Bronchial epithelial cell (primary cell): ENCODE data around the gene OPRD1. TPM values are rescaled to one million over a fixed set of nuclear protein-coding genes. Genes with fewer than 3 reads are reported as not detected.

Source experiments
- DNase-seq: peaks from one replicate; pipeline ENCODE4 v3.0.0-alpha.2; 2010; ENCODE audit warnings: low read depth
- FAIRE-seq: peaks from 2 replicates; lab custom pipeline; 2011; peaks lifted over from hg19 to GRCh38; lab: Jason Lieb, UNC
- H3K27me3 ChIP-seq: 2 replicates; pipeline ENCODE4 v1.5.1; 2011; ENCODE audit warnings: low read length; ENCODE audit not compliant: control insufficient read depth, insufficient read depth
- H3K36me3 ChIP-seq: 2 replicates; pipeline ENCODE4 v1.5.1; 2011; ENCODE audit warnings: low read length; ENCODE audit not compliant: control insufficient read depth, insufficient read depth
- H3K4me3 ChIP-seq: 2 replicates; pipeline ENCODE4 v1.5.1; 2011; ENCODE audit warnings: mild to moderate bottlenecking, low read depth, low read length, control low read depth
- total RNA-seq: library from RNA; depleted of rRNA; stranded (reverse); fragments of >200 nt; gene quantifications from 2 replicates; pipeline ENCODE4 v1.2.1, GENCODE V29; 2014
- TF ChIP-seq, protein P1 (sequence below): IDR thresholded peaks from 2 replicates; pipeline ENCODE4 v1.5.1; 2011; ENCODE audit warnings: mild to moderate bottlenecking, moderate library complexity, low read length, control low read depth, inconsistent platforms; ENCODE audit not compliant: insufficient read depth, severe bottlenecking

OPRD1 gene
- total RNA-seq, 1 donor from 2014 or later: under 0.01 TPM

DNA sequence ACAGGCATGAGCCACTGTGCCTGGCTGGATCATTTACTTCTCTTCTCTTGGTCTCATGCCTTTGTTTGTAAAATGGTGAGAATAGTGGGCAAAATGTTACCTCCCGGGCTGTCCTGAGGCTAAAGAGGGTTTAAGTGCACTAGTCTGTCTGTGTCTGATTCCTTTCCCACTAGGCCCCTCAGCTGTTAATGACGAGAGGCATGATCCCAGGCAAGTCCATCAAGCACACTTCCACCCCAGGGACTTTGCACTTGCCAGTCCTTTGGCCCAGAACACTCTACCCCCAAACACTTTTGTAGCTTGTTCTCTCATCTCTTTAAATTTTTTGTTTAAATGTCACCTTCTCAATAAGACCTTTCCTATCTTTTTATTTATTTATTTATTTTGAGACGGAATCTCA lies 88.6 kb downstream of the OPRD1 start:
- TF ChIP-seq, protein P1, sequence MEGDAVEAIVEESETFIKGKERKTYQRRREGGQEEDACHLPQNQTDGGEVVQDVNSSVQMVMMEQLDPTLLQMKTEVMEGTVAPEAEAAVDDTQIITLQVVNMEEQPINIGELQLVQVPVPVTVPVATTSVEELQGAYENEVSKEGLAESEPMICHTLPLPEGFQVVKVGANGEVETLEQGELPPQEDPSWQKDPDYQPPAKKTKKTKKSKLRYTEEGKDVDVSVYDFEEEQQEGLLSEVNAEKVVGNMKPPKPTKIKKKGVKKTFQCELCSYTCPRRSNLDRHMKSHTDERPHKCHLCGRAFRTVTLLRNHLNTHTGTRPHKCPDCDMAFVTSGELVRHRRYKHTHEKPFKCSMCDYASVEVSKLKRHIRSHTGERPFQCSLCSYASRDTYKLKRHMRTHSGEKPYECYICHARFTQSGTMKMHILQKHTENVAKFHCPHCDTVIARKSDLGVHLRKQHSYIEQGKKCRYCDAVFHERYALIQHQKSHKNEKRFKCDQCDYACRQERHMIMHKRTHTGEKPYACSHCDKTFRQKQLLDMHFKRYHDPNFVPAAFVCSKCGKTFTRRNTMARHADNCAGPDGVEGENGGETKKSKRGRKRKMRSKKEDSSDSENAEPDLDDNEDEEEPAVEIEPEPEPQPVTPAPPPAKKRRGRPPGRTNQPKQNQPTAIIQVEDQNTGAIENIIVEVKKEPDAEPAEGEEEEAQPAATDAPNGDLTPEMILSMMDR: no peak
- FAIRE-seq: no peak
- no peaks in the 10 kb centered on the region for H3K27me3 ChIP-seq
- no peak for DNase-seq
- no peak overlapping the region for H3K4me3 ChIP-seq
- peaks cover 1% of the 10 kb centered on the region for H3K36me3 ChIP-seq

DNA sequence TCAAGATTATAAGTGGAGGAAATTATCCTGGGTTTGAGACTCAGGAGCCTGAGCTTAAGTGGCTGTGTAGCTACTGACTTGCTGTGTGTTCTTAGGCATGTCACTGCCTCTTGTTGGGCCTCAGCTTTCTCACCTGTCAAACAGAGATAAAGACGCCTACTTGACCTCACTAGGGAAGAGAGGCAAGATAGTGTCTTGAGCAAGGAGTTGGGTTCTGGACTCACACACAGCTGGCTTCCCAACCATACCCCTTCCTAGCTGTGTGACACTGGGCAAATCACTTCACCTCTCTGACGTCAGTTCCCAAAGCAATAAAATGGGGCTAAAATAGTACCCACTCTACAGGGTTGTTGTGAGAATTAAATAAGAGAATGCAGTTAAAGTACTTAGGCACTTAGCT lies 90.8 kb downstream of the OPRD1 start:
- no peak overlapping the region for H3K4me3 ChIP-seq
- H3K27me3 ChIP-seq: no peaks in the 10 kb centered on the region
- peaks cover 1% of the 10 kb centered on the region for H3K36me3 ChIP-seq
- DNase-seq (no peak), FAIRE-seq (no peak)
- TF ChIP-seq, protein P1: no peak

DNA sequence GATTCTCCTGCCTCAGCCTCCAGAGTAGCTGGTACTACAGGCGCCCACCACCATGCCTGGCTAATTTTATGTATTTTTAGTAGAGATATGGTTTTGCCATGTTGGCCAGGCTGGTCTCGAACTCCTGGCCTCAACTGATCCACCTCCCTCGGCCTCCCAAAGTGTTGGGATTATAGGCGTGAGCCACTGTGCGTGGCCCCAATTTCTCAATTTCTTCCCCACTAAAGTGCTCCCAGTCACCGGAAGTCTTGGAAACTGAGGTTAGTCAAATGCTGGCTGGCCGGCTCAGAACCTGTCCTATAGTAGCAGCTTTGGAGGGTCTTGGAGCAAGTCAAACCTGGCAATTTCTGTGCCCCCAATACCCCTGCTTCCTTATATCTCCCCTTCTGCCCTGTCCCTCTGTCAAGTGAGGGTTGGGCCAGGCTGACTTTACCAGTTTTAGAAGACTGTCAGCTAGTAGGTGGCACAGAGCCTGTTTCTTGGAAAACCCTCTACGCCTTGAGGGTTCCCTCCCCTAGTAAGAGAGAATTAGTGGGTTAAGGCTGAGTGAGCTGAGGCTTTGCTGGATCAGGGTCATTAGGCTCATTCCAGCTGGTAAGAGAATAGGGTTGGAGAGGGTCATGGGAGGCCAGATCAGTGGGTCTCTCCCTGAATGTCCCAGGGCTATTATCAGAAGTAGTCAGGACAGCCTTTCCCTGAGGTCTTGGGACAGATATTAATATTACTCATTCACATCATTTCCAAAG lies 94.1 kb downstream of the OPRD1 start:
- no peak for DNase-seq
- TF ChIP-seq, protein P1: no peak
- no peaks in the 10 kb centered on the region for H3K36me3 ChIP-seq
- FAIRE-seq: no peak
- no peaks in the 10 kb centered on the region for H3K27me3 ChIP-seq
- H3K4me3 ChIP-seq: no peak overlapping the region

DNA sequence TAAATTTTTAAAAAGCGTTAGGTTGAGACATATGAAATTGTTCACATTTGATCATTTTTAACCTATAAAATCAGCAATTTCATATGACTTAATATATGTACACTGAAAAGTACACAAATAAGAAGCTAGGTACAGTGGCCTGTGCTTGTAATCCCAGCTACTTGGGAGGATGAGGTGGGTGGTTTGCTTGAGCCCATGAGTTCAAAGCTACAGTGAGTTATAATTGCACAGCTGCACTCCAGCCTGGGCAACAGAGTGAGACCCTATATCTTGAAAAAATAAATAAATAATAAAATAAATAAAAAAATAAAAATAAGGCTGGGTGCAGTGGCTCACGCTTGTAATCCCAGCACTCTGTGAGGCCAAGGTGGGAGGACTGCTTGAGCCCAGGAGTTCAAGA lies 97.2 kb downstream of the OPRD1 start:
- FAIRE-seq (no peak), DNase-seq (no peak)
- TF ChIP-seq, protein P1: no peak
- Histone ChIP-seq H3K4me3 (no peak overlapping the region), H3K36me3 (no peaks in the 10 kb centered on the region), H3K27me3 (no peaks in the 10 kb centered on the region)

DNA sequence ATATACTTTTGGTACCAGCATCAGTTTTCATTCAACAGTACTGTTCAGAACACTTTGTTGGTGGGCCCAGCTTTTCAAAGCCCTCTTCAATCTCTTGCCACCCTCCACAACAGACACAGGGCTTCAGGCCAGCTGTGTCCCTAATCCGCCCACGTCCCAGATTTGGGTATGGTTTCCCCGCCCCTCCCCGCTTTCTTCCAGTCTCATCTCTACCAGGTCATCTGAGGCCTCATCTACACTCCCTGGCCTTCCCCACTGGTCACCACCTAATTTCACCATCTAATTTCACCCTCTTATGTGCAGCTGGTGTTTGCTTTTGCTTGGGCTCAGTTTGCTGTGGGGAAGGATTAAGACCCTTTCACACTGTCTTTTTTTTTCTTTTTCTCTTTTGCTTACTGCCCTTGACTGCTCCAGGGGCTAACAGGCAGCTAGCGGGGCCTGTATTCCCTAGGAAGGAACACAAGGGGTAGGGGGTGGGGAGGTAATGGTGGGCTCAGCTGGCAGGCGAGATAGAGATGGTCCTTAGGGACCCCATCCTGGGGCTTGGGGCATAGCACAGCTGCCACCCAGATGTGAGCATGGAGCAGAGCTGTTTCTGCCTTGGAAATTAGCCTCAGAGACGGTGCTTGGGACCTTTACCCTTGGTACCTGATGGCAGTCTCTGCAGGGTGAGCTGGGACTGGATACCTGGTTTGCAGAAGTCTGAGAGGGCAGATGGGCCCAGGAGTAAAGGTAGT lies 98.6 kb downstream of the OPRD1 start:
- DNase-seq (no peak), FAIRE-seq (no peak)
- Histone ChIP-seq H3K4me3 (no peak overlapping the region), H3K27me3 (no peaks in the 10 kb centered on the region), H3K36me3 (no peaks in the 10 kb centered on the region)
- TF ChIP-seq, protein P1: no peak
